Neural cell (in vitro differentiated cells): ENCODE measurements around the gene ANKS1B. TPM values are rescaled to one million over a fixed set of nuclear protein-coding genes. Genes with fewer than 3 reads are reported as not detected.

Source experiments
- H2AFZ ChIP-seq: fragments of 200-600, 300-800 bp; sonication (generic), shearing (Covaris generic); 2 replicates; pipeline ENCODE4 v1.6.0; 2014; ENCODE audit warnings: low read depth, mild to moderate bottlenecking, antibody characterized with exemption, low read length, moderate library complexity
- H3F3A ChIP-seq: fragments of 200-600 bp; shearing (Covaris generic); 2 replicates; pipeline ENCODE4 v1.6.1; 2016; ENCODE audit warnings: mild to moderate bottlenecking, moderate library complexity, mixed read lengths, antibody characterized with exemption, low read length; ENCODE audit not compliant: insufficient read depth, poor library complexity, severe bottlenecking
- H3K27ac ChIP-seq: fragments of 200-600, 300-800 bp; sonication (generic), shearing (Covaris generic); 2 replicates; pipeline ENCODE4 v1.5.1; 2014; ENCODE audit warnings: mild to moderate bottlenecking, low read length, moderate library complexity
- H3K27me3 ChIP-seq: fragments of 300-800, 200-600 bp; sonication (generic), shearing (Covaris generic); 2 replicates; pipeline ENCODE4 v1.6.0; 2014; ENCODE audit warnings: mild to moderate bottlenecking, low read depth, low read length, moderate library complexity; ENCODE audit not compliant: insufficient read depth
- H3K36me3 ChIP-seq: fragments of 300-800, 200-600 bp; sonication (generic), shearing (Covaris generic); 2 replicates; pipeline ENCODE4 v1.5.1; 2014; ENCODE audit warnings: mild to moderate bottlenecking, antibody characterized with exemption, low read length, moderate library complexity; ENCODE audit not compliant: insufficient read depth
- H3K4me2 ChIP-seq: fragments of 300-800, 200-600 bp; sonication (generic), shearing (Covaris generic); 2 replicates; pipeline ENCODE4 v1.6.0; 2014; ENCODE audit warnings: mild to moderate bottlenecking, low read length
- H3K4me3 ChIP-seq: fragments of 300-800, 200-600 bp; sonication (generic), shearing (Covaris generic); 2 replicates; pipeline ENCODE4 v1.5.1; 2014; ENCODE audit warnings: mild to moderate bottlenecking, low read length, moderate library complexity
- H3K79me2 ChIP-seq: fragments of 200-600 bp; shearing (Covaris generic); replicated peaks from 2 replicates; pipeline ENCODE4 v1.6.0; 2014; ENCODE audit warnings: mild to moderate bottlenecking, low read length, moderate library complexity; ENCODE audit not compliant: insufficient read depth
- H3K9ac ChIP-seq: fragments of 300-800, 200-600 bp; sonication (generic), shearing (Covaris generic); 2 replicates; pipeline ENCODE4 v1.6.1; 2016; ENCODE audit warnings: mild to moderate bottlenecking, low read length, mixed read lengths
- H3K9me2 ChIP-seq: fragments of 200-600 bp; shearing (Covaris generic); 2 replicates; pipeline ENCODE4 v1.6.1; 2016; ENCODE audit warnings: mild to moderate bottlenecking, low read length, mixed read lengths; ENCODE audit not compliant: insufficient read depth
- H3K9me3 ChIP-seq: fragments of 200-600, 300-800 bp; sonication (generic), shearing (Covaris generic); 2 replicates; pipeline ENCODE4 v1.6.1; 2016; ENCODE audit warnings: mild to moderate bottlenecking, mixed run types, low read length, moderate library complexity, mixed read lengths
- H4K20me1 ChIP-seq: fragments of 200-600 bp; shearing (Covaris generic); 2 replicates; pipeline ENCODE4 v1.6.1; 2016; ENCODE audit warnings: mild to moderate bottlenecking, mixed run types; ENCODE audit not compliant: insufficient read depth
- EP300 ChIP-seq: fragments of 450-650 bp; conservative IDR thresholded peaks from 2 replicates; pipeline ENCODE4 v1.6.1; 2014; ENCODE audit warnings: antibody characterized with exemption, mild to moderate bottlenecking, moderate library complexity; ENCODE audit not compliant: poor library complexity, severe bottlenecking
- EZH2 ChIP-seq: fragments of 200-600, 300-800 bp; shearing (Covaris generic), sonication (generic); IDR thresholded peaks from 2 replicates; pipeline ENCODE4 v1.6.1; 2014; ENCODE audit warnings: antibody characterized with exemption, low read length, borderline replicate concordance, mild to moderate bottlenecking; ENCODE audit not compliant: insufficient read depth, poor library complexity, severe bottlenecking
- MXI1 ChIP-seq: fragments of 450-650 bp; conservative IDR thresholded peaks from 2 replicates; pipeline ENCODE4 v1.6.1; 2014; ENCODE audit warnings: antibody characterized with exemption, mild to moderate bottlenecking; ENCODE audit not compliant: poor library complexity, severe bottlenecking
- POLR2AphosphoS5 ChIP-seq: IDR thresholded peaks from 2 replicates; pipeline ENCODE4 v1.6.1; 2012
- RAD21 ChIP-seq: fragments of 450-650 bp; conservative IDR thresholded peaks from 2 replicates; pipeline ENCODE4 v1.6.1; 2014; ENCODE audit warnings: antibody characterized with exemption, mild to moderate bottlenecking, moderate library complexity
- REST ChIP-seq: IDR thresholded peaks from 2 replicates; pipeline ENCODE4 v1.6.1; 2012; ENCODE audit warnings: borderline replicate concordance
- SMC3 ChIP-seq: fragments of 450-650 bp; conservative IDR thresholded peaks from 2 replicates; pipeline ENCODE4 v1.6.1; 2014; ENCODE audit warnings: antibody characterized with exemption, mild to moderate bottlenecking, moderate library complexity; ENCODE audit not compliant: poor library complexity
- TAF1 ChIP-seq: IDR thresholded peaks from 2 replicates; pipeline ENCODE4 v1.6.1; 2012; ENCODE audit warnings: low read depth
- polyA plus RNA-seq: library from polyadenylated mRNA; depleted of rRNA; stranded (reverse); fragments of >200 nt; gene quantifications from 2 replicates; pipeline ENCODE4 v1.2.3, GENCODE V29; 2014
- TF ChIP-seq, protein P1 (sequence below): fragments of 450-650 bp; IDR thresholded peaks from 2 replicates; pipeline ENCODE4 v1.5.1; 2014; ENCODE audit warnings: antibody characterized with exemption, mild to moderate bottlenecking, moderate library complexity; ENCODE audit not compliant: poor library complexity, severe bottlenecking

The ANKS1B gene
- polyA plus RNA-seq, 1 donor from 2014 or later: 65.6 TPM

DNA sequence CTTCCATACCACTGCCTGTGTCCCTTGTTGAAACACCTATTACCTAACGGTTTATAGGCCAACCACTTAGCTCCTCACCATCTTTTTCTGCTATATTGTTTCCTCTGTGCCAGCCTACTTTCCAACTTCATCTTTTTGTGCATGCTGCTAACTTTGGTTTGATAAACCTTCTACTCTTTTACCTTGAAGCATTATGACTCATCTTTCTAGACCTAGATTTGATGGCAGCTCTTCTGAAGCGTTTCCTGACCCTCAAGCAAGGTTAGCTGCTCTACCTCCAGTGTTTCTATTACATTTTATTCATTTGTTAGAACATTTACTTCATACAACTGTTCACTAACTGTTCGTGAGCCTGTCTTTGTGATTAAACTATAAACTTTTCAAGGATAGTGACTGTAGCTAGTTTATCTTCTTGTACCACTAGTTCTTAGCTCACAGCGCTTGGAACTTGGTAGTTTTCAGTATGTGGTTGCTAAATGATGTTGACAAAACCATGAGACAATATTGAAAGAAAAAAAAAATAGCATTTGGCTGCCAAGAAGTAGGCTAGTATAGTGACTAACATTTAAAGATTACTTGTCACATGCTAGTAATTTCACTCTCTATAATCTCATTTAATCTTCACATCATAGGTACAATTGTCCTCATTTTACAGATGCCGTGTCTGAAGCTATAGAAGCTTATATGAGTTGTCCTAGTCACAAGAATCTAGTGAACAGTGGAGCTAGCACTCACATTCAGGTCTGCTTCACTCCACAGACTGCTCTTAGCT lies 1260.2 kb downstream of the ANKS1B start:
- no peak overlapping the region for H3K9ac ChIP-seq

GRCh38 chr12:98721204-98721702 lies 1263.5 kb downstream of the ANKS1B start:
- Histone ChIP-seq H3K27ac (no peak overlapping the region), H4K20me1 (no peaks in the 10 kb centered on the region), H3K9me3 (no peaks in the 10 kb centered on the region), H3K9ac (no peak overlapping the region), H3K4me2 (no peak overlapping the region), H3K36me3 (no peaks in the 10 kb centered on the region), H3K4me3 (no peak overlapping the region), H3K9me2 (no peaks in the 10 kb centered on the region), H3K79me2 (no peaks in the 10 kb centered on the region), H3F3A (no peaks in the 10 kb centered on the region), H3K27me3 (no peaks in the 10 kb centered on the region), H2AFZ (no peak overlapping the region)
- TF ChIP-seq REST: no peak
- TF ChIP-seq TAF1: no peak
- no peak for TF ChIP-seq RAD21
- TF ChIP-seq POLR2AphosphoS5: no peak
- TF ChIP-seq EZH2: no peak
- no peak for TF ChIP-seq SMC3
- no peak for TF ChIP-seq MXI1
- TF ChIP-seq EP300: no peak

More for the DNA sequence above, 1260.2 kb downstream of the ANKS1B start:
- Histone ChIP-seq H3K4me3 (no peak overlapping the region), H3K9me2 (no peaks in the 10 kb centered on the region), H3K27me3 (no peaks in the 10 kb centered on the region), H3F3A (no peaks in the 10 kb centered on the region), H3K4me2 (no peak overlapping the region), H3K36me3 (no peaks in the 10 kb centered on the region), H3K9me3 (no peaks in the 10 kb centered on the region), H3K79me2 (no peaks in the 10 kb centered on the region), H4K20me1 (no peaks in the 10 kb centered on the region), H2AFZ (no peak overlapping the region), H3K27ac (no peak overlapping the region)
- TF ChIP-seq REST: no peak
- TF ChIP-seq SMC3: no peak
- TF ChIP-seq, protein P1, sequence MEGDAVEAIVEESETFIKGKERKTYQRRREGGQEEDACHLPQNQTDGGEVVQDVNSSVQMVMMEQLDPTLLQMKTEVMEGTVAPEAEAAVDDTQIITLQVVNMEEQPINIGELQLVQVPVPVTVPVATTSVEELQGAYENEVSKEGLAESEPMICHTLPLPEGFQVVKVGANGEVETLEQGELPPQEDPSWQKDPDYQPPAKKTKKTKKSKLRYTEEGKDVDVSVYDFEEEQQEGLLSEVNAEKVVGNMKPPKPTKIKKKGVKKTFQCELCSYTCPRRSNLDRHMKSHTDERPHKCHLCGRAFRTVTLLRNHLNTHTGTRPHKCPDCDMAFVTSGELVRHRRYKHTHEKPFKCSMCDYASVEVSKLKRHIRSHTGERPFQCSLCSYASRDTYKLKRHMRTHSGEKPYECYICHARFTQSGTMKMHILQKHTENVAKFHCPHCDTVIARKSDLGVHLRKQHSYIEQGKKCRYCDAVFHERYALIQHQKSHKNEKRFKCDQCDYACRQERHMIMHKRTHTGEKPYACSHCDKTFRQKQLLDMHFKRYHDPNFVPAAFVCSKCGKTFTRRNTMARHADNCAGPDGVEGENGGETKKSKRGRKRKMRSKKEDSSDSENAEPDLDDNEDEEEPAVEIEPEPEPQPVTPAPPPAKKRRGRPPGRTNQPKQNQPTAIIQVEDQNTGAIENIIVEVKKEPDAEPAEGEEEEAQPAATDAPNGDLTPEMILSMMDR: no peak
- no peak for TF ChIP-seq POLR2AphosphoS5
- no peak for TF ChIP-seq TAF1
- no peak for TF ChIP-seq RAD21
- no peak for TF ChIP-seq EP300
- TF ChIP-seq EZH2: no peak
- no peak for TF ChIP-seq MXI1
